HFF-Myc (cell line): ENCODE measurements around the gene ZC3H12A.

Experiments used
- DNase-seq: peaks from one replicate; pipeline ENCODE4 v3.0.0-alpha.2; 2011; ENCODE audit warnings: low read depth; ENCODE audit errors: extremely low read depth
- H3K4me3 ChIP-seq: replicated peaks from 2 replicates; pipeline ENCODE4 v1.5.1; 2011; ENCODE audit warnings: low read depth, mild to moderate bottlenecking, control low read depth, low read length
- TF ChIP-seq, protein P1 (sequence below): IDR thresholded peaks from 2 replicates; pipeline ENCODE4 v1.5.1; 2012; ENCODE audit warnings: mild to moderate bottlenecking, low read depth, low read length, control low read depth; ENCODE audit errors: missing control alignments

ZC3H12A gene

DNA sequence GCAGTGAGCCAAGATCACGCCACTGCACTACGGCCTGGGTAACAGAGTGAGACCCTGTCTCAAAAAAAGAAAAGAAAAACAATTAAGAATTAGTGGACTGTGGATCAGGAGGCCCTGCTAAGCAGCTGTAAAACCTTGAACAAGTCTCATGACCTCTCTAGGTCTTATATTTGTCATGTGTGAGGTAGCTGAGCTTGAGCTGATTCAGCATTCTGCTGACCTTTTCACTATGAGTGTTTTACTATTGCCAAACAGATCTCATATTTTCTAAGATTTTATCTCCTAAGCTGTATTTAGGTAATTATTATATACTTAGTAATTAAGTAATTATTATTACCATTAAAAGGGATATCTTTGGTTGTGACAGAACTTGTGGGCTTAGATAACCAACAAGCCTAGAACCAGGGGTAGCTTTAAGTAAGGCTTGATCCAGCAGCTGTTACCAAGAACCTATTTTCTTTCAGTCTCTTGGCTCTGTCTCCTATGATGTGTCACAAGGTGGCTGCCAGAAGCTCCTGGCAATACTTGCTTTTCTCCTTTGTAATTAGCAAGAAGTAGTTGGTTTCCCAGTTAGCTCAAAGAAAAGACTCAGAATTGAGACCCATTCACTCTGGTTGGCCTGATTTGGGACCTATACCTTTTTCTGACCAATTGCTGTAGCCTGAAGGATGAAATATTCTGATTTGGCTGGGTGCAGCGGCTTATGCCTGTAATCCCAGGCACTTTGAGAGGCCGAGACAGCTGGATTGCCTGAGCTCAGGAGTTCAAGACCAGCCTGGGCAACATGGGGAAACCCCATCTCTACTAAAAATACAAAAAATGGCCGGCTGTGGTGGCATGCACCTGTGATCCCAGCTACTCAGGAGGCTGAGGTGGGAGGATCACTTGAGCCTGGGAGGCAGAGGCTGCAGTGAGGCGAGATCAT lies 8.5 kb upstream of the ZC3H12A start:
- DNase-seq = no peak
- no peak overlapping the region for H3K4me3 ChIP-seq

DNA sequence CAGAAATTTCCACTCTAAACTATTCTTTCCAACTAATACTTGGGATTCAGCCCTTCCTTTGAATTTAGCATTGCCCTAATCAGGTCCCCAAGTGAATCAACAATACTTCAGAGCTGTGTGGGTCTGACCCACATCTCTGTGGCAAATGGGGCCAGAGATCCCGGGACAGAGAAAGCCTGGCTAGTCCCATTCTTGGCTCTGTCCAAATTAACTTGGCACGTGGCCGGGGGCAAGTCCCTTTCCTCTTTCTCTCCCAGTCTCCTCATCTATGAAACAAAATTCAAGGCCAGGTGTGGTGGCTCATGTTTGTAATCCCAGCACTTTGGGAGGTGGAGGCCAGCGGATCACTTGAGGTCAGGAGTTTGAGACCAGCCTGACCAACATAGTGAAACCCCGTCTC lies 6.3 kb upstream of the ZC3H12A start:
- TF ChIP-seq, protein P1, sequence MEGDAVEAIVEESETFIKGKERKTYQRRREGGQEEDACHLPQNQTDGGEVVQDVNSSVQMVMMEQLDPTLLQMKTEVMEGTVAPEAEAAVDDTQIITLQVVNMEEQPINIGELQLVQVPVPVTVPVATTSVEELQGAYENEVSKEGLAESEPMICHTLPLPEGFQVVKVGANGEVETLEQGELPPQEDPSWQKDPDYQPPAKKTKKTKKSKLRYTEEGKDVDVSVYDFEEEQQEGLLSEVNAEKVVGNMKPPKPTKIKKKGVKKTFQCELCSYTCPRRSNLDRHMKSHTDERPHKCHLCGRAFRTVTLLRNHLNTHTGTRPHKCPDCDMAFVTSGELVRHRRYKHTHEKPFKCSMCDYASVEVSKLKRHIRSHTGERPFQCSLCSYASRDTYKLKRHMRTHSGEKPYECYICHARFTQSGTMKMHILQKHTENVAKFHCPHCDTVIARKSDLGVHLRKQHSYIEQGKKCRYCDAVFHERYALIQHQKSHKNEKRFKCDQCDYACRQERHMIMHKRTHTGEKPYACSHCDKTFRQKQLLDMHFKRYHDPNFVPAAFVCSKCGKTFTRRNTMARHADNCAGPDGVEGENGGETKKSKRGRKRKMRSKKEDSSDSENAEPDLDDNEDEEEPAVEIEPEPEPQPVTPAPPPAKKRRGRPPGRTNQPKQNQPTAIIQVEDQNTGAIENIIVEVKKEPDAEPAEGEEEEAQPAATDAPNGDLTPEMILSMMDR = no peak
- no peak overlapping the region for H3K4me3 ChIP-seq
- DNase-seq = no peak

More for the DNA sequence above, 8.5 kb upstream of the ZC3H12A start:
- TF ChIP-seq, protein P1 = no peak

GRCh38 chr1:37469386-37469785 lies 5.0 kb upstream of the ZC3H12A start:
- TF ChIP-seq, protein P1 = no peak
- no peak overlapping the region for H3K4me3 ChIP-seq
- DNase-seq = no peak

- DNase-seq = no peak
- peak overlapping the region; percentile 23; the same call in 1 of the 2 replicates for H3K4me3 ChIP-seq
- TF ChIP-seq, protein P1 = no peak
Measured at GRCh38 chr1:37471345-37472231, 2.8 kb upstream of the ZC3H12A start.

DNA sequence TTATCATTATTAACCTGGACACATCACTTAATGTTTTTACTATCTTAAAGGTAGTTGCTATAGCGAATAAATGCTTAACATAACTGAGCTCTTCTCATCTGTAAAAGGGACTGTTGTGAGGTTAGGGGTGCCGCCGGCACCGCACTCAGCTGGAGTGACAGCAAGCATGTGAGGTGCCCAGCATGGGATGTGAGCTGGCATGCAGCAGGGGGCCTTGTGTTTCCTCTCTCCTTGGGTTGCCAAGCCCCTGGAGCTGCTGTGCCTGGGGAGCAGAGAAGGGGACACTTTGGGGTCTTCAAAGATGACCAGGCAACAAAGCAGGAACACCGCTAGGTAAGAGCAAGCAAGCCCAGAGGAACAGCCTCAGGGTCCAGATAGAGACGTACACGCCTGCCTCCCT lies 2.1 kb upstream of the ZC3H12A start:
- DNase-seq = no peak
- TF ChIP-seq, protein P1 = no peak
- no peak overlapping the region for H3K4me3 ChIP-seq

- TF ChIP-seq, protein P1 = no peak
- no peak overlapping the region for H3K4me3 ChIP-seq
- no peak for DNase-seq
Measured at GRCh38 chr1:37472994-37473393, 1.4 kb upstream of the ZC3H12A start.
